ENCODE data around the gene CEBPE.

The CEBPE gene

DNA sequence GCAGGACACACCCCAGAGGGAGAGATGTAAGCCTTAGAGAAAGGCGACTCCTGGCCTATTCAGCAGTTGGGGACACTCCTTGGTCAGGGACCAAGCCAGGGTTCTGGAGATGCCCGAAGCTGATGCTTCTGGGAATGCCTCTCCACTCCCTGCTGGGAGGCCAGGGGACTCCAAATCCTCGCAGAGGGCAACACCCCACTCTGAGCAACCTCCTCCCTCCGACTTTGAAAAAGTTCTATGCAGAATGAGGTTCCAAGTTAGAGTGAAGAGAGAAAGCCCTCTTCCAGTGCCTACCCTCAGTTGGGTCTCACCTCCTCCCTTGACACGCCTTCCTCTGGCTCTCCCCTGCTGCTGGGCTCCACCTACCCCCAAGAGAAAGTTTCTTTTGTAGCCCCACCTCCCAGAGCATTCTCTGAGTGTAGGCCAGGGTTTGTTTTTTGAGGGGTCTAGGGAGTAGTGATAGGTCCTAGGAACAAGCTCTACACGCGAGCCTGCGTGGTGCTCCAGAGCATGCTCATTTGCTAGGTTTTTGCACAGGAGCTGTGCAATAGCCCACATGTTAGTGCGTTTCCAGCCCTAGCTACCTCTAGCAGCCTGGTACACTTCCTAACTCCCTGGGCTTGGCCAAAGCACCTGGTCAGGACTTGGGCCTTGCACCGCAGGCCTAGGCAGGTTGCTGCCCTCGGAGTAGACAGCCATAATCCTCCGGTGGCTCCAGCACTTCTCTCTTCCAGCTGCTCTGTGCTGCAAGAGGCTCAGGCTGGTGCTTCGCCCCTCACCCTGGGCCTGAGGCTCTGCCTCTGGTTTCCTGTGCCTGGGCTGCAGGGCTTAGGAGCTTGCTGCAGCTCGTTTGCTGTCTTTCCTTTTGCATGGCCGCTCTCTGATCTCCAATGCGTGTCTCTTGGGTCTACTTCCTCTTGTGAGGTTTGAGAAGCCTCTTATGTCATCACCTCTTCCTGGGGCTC, 590 bp upstream of the CEBPE start:
- no peak overlapping the region for H3K4me3 ChIP-seq (replicated peaks in 1 of 2; ENCODE audit: low read depth in 2 of 2, low read length in 2 of 2)
- DNase-seq (ENCODE audit: low read depth in 2 of 2), result no peak
- TF ChIP-seq, protein P1, sequence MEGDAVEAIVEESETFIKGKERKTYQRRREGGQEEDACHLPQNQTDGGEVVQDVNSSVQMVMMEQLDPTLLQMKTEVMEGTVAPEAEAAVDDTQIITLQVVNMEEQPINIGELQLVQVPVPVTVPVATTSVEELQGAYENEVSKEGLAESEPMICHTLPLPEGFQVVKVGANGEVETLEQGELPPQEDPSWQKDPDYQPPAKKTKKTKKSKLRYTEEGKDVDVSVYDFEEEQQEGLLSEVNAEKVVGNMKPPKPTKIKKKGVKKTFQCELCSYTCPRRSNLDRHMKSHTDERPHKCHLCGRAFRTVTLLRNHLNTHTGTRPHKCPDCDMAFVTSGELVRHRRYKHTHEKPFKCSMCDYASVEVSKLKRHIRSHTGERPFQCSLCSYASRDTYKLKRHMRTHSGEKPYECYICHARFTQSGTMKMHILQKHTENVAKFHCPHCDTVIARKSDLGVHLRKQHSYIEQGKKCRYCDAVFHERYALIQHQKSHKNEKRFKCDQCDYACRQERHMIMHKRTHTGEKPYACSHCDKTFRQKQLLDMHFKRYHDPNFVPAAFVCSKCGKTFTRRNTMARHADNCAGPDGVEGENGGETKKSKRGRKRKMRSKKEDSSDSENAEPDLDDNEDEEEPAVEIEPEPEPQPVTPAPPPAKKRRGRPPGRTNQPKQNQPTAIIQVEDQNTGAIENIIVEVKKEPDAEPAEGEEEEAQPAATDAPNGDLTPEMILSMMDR (IDR thresholded peaks at IDR 0.05; ENCODE audit: low read depth, low read length), result no peak

DNA sequence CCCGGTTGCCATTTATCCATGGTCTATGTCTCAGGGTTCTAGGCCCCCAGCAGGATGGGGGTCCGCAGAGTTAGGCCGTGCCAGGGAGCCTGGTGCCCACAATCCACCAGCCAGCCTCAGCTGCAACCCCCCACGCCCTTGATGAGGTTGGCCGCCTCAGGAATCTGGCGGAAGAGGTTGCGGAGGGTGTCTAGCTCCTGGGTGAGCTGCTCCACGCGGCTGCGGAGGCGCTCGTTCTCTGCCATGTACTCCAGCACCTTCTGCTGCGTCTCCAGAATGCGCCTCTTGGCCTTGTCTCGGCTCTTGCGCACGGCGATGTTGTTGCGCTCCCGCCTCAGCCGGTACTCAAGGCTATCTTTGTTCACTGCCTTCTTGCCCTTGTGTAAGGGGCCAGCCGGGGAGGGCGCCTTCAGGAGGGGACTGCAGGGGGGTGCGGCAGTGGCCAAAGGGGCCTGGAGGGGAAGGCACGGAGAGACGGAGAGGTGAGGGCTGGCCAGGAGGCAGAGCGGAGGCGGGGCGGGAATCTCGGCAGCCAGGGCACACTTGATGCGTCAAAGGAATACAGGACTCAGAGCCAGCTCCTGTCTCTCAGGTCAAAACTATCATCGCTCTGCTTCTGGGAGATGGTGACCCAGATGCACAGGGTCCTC, 1.6 kb downstream of the CEBPE start:
- TF ChIP-seq, protein P1 (IDR thresholded peaks at IDR 0.05; ENCODE audit: low read depth, low read length), result no peak
- H3K4me3 ChIP-seq (replicated peaks in 1 of 2; ENCODE audit: low read depth in 2 of 2, low read length in 2 of 2), result no peak overlapping the region
- no peak for DNase-seq (ENCODE audit: low read depth in 2 of 2)

DNA sequence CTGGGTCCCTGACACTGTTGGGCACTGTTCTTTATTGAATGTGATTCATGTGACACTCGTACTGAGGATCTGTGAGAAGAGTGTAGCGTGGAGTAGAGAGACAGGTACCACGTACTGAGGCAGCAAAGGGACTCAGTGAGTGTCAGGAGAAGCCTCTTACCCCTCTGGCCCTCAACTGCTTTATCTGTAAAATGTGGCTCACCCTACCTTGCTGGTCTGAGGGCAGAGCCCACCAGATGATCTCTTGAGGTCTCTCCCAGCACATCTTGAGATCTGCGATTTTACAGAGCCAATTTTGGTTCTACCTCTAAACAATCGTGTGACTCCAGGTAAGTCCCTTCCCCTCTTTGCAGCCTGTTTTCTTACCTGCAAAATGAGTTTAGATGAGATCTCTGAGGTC, 3.1 kb downstream of the CEBPE start:
- TF ChIP-seq, protein P1 (IDR thresholded peaks at IDR 0.05; ENCODE audit: low read depth, low read length), result no peak
- no peak overlapping the region for H3K4me3 ChIP-seq (replicated peaks in 1 of 2; ENCODE audit: low read depth in 2 of 2, low read length in 2 of 2)
- DNase-seq (ENCODE audit: low read depth in 2 of 2), result no peak

DNA sequence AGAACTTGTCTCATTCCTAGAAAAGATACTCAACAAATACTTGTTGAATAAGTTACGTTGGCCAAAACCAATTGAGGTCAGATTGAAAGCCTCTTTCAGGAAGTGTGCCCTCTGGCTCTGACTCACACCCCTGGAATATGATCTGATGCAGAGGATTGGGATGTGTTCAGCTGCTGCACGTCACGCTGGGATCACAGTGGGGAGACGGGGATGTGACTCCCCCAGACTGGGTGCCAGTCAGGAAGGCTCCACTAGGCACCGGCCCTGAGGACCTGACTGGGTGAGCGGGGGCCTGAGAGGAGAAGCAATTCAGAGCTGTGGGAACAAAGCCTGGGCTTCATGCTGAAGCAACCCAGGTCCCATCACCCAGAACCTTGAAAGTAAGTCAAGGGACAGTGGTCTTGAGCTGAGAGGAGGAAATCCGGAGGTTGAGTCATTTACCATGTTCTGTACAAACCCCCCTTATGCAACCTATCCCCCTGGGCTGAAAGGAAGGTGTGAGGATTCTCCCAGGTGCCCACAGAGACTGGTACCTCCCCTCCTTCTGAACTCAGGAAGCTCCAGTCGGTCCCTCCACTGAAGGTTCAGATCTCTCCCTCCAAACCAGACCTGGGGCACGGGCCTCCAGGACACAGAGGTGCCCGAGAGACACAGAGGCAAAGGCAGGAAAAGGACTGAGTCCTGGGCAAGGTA, 3.9 kb downstream of the CEBPE start:
- TF ChIP-seq, protein P1 (IDR thresholded peaks at IDR 0.05; ENCODE audit: low read depth, low read length), result no peak
- H3K4me3 ChIP-seq (replicated peaks in 1 of 2; ENCODE audit: low read depth in 2 of 2, low read length in 2 of 2), result no peak overlapping the region
- DNase-seq (ENCODE audit: low read depth in 2 of 2), result peak; percentile 94 to 96

DNA sequence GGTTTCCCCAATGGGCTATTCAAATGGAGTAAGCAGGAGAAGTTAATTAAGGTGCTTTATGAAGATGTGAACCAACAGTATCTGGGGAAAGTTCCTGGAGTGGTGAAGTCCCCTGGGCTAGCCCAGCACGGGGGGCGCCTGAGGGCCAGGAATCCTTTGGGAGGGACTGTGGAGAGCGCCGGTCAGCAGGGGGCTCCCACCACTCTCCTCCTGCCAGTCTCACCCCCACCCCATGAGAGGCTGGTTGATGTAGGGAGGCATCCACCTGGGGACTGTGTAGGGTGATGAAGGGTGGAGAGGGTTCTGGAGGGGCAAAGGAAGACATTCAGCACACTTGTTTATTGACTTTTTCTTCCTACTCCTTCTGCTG, 4.4 kb downstream of the CEBPE start:
- H3K4me3 ChIP-seq (replicated peaks in 1 of 2; ENCODE audit: low read depth in 2 of 2, low read length in 2 of 2), result no peak overlapping the region
- no peak for DNase-seq (ENCODE audit: low read depth in 2 of 2)
- TF ChIP-seq, protein P1 (IDR thresholded peaks at IDR 0.05; ENCODE audit: low read depth, low read length), result peak; percentile 4

DNA sequence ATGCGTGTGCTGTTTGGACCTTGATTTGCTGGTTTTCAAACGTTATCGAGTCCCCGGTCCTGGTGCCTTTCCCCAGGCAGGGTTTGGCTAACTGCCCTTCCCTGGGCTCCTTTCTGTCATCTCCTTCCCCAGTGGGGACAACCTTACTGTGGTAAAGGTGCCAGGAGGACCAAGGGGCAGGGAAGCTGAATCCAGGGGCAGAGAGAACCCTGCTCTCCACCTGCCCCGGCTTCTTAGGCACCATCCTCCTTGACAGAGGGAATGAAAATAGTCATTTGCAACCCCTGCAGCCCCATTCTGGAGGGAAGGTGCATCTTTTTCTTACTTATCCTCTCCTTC, 5.0 kb downstream of the CEBPE start:
- DNase-seq (ENCODE audit: low read depth in 2 of 2), result no peak
- H3K4me3 ChIP-seq (replicated peaks in 1 of 2; ENCODE audit: low read depth in 2 of 2, low read length in 2 of 2), result no peak overlapping the region
- TF ChIP-seq, protein P1 (IDR thresholded peaks at IDR 0.05; ENCODE audit: low read depth, low read length), result no peak

All from cardiac fibroblast (primary cell).